Gastrocnemius medialis (tissue), 4 donors: ENCODE data around the gene CABLES2.

Experiments used
- CTCF ChIP-seq, 5 experiments: fragments of 450-650 bp in 3 of 5; fragments of 200-600 bp in 2 of 5; sonication (generic) in 2 of 5; IDR thresholded peaks in 4 of 5; conservative IDR thresholded peaks in 1 of 5; 1 replicate in 4 of 5; 2 replicates in 1 of 5; pipeline ENCODE4 v1.5.1; 2016 to 2019; ENCODE audit warnings: antibody characterized with exemption in 5 of 5, mild to moderate bottlenecking in 3 of 5, moderate library complexity in 3 of 5
- POLR2A ChIP-seq, 2 donors: fragments of 450-650 bp; IDR thresholded peaks; one replicate each; pipeline ENCODE4 v1.6.1; 2017; ENCODE audit warnings: antibody characterized with exemption in 2 of 2, mild to moderate bottlenecking in 2 of 2, moderate library complexity in 2 of 2

GRCh38 chr20:62451970-62452369 is 44.9 kb upstream of the CABLES2 start:
- TF ChIP-seq CTCF (IDR thresholded peaks at IDR 0.05 in 4 of 5, conservative IDR thresholded peaks at IDR 0.05 in 1 of 5) (no peak), POLR2A (IDR thresholded peaks at IDR 0.05) (no peak)
